ENCODE measurements around the gene SRGAP2C.
A peak's percentile ranks its signal among the peaks of the same experiment; 100 is the strongest.
"Not testable (repeated sequence)": the region's sequence is repeated elsewhere in the genome, so short reads cannot be mapped to it uniquely, and the experiment has no call there.

SRGAP2C gene

GRCh38 chr1:121344355-121344754, 159.6 kb downstream of the SRGAP2C start:
- DNase-seq = not testable (repeated sequence)

GRCh38 chr1:121346654-121347053, 161.9 kb downstream of the SRGAP2C start:
- DNase-seq = not testable (repeated sequence)

GRCh38 chr1:121347476-121347875, 162.7 kb downstream of the SRGAP2C start:
- not testable (repeated sequence) for DNase-seq

DNA sequence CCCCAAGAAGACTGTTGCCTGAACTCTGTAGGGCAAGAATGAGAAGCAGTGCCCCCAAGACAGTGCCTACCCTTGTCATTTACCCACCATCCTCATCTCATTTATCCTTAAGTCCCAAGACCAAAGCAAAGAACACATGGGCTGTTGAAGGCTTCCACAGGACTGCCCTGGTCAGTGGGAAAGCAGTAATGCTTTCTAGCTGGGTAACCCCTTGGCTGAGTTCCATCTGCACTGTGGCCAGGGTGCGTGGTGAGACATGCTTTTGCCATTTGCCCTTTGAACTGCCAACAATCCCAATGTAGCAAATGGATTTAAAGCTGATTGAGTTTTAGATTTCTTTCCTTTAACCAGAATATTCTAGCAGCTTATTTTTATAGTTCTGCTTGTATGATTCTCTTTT, 163.3 kb downstream of the SRGAP2C start:
- DNase-seq = not testable (repeated sequence)

DNA sequence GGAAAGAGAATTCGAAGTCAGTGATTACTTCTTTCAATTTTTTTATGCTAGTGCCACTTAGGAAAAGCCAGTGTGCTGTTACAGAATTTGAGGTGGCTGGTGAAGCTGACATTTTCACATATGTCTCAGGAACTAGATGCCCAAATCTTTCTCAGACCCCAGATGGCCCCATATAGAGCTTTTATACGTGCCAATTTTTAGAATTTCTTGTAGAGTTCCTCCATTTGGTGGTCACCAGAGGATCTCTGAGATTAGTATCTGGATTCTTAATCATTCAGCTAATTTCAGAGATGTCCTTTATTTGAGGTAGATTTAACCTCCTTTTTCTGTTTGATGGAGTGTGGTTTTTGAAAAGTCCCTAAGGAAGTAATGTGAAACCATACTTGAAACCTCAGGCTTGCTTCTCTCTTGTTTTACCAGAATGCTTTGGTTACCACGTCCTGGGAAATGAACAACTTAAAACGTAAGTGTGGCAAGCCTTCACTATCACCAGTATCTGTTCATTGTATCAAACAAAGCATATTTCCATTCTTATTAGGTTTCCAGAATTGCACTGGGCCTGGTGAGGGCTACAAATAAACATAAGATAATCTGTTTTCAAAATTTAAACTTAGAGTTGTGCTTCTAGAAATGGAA, 164.7 kb downstream of the SRGAP2C start:
- not testable (repeated sequence) for DNase-seq

- DNase-seq = not testable (repeated sequence)
Measured at GRCh38 chr1:121355711-121356420, 171.1 kb downstream of the SRGAP2C start.

DNA sequence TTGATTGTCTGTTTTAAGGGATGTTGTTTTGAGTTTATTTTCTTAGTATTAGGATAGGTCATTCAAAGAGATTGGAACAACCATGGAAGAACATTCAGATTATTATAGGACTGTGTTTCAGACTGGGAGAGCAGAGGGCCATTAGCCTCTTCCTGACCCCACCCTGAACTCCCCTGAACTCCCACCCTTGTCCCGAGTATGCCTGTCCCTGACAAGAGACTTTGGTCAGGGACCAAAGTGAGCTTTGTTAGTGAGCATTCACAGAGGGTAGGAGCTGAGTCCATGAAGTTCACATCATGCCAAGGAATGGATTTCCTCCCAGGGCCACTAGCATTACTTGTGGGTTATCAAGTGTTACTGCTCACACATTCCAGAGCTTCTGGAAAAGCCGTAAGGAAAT, 172.0 kb downstream of the SRGAP2C start:
- DNase-seq = not testable (repeated sequence)

DNA sequence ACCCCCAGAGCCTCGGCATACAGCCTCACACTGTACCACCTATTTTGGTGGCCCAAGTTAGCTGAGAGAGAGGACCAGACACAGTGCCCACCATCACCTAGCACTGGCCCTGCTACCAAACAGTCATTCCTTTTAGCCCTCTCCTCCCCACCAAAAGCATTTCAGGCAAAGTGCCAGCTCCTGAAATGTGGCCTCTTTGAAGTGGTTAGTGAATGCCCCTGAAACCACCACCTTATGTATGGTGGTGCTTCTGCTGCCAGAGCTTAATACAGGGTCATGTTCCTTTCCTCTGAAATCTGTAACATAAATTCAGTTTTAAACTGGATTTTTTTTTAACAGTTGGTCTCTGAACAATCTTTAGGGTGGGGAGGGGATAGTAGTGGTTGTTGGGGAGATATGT, 175.8 kb downstream of the SRGAP2C start:
- DNase-seq = not testable (repeated sequence)

- not testable (repeated sequence) for DNase-seq
Measured at GRCh38 chr1:121361451-121362233, 176.9 kb downstream of the SRGAP2C start.

DNA sequence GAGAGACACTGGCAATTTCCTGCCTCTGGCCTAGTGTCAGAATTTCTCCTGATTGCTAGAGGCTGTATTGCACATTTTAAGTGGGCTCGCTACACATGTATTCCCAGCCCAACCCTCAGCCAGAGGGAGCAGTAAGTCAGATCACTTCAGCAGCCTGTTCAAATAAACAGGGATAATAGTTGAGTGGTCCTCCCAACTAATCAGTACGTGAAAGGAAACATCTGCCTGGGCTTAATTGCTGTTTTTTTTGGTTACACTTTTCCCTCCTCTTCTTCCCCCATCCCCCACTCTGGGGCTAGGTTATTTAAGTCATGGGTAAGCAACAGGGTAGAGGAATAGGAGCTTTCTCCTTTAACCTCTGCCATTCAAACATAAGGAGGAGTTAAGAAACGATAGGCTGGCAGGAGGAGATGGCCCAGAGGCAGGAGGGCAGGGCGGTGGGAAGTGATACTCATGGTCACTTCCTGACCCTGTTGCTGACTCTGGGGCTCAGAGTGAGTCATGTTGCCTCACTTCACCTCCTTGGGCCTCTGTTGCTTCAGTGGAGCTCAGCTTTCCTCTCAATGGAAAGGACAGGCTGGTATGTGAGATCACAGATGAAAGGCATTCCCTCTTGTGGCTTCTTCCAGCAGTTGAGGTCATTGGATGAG, 177.6 kb downstream of the SRGAP2C start:
- not testable (repeated sequence) for DNase-seq

DNA sequence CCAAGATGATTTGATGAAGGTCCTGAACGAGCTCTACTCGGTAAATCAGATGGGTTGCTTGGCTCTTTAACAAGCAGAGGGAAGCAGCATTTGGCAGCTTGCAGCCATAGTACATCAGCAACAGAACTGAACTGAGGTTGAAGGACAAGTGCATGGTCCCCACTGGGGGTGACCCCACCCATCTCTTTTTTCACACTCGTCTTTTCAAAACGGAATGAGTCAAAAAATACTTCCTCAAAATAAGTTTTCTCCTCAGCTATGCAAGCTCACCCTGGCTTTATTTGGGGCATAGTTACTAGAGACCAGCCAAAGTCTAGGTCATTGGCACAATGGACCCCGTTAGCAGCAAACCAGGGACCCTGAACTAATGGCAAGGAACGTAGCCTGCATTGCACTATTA, 180.5 kb downstream of the SRGAP2C start:
- not testable (repeated sequence) for DNase-seq

DNA sequence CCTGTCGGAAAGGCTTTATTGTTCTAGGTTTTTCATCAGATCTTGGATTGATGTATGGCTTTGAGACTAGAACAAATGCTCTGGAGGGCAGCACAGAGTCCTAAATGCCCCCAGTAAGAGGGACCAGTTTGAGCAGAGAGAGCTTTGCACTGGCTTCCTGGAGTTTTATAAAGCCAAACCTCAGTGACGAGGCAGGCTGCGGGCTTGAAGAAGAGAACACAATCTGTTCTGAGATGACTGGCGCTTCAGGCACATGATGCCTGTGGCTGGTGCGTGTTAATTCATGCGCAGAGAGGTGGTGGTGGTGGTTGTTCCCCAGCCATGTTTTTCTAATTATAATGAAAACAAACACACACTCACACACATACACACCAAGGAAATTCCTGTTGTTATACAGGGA, 180.9 kb downstream of the SRGAP2C start:
- DNase-seq = peak; percentile 60

DNA sequence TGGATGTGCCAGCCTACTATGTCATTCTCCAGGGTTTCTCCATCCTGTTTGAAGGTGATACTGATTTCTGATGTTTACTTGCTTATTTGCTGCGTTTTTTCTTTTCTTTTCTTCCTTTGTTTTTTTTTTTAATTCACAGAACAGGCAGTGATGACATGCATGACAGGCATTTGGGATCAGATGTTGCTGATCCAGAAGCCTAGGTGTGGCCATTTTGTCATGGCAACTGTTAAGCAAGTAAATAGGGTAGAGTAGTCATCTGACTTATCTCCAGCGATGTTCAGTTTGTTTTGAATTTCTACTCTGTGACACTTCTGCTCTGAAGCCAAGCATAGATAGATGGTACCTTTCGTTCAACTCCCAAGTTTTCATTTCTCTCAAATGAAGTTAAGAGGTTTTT, 181.4 kb downstream of the SRGAP2C start:
- not testable (repeated sequence) for DNase-seq

DNA sequence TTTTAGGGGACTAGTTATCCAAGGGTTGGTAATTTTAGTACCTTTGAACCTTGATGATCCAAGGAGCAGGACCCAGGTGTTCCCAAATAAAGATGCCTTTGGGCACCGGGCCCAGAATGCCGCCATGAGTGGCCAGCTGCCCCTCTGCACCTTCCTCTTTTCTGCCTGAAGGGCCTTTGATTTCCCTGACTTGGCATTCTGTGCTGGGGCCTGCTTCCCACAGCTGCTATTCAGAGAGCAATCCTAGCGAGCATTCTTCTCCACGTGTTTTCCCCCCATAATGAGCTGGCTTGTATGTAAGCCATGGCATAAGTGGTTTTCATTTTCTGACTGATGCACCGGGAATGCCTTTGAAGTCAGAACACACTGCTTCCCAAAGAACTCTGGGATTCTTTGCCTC, 184.1 kb downstream of the SRGAP2C start:
- not testable (repeated sequence) for DNase-seq

- not testable (repeated sequence) for DNase-seq
Measured at GRCh38 chr1:121369959-121370358, 185.2 kb downstream of the SRGAP2C start.

- not testable (repeated sequence) for DNase-seq
Measured at GRCh38 chr1:121374851-121375367, 190.1 kb downstream of the SRGAP2C start.

- DNase-seq = not testable (repeated sequence)
Measured at GRCh38 chr1:121376986-121377385, 192.2 kb downstream of the SRGAP2C start.

DNA sequence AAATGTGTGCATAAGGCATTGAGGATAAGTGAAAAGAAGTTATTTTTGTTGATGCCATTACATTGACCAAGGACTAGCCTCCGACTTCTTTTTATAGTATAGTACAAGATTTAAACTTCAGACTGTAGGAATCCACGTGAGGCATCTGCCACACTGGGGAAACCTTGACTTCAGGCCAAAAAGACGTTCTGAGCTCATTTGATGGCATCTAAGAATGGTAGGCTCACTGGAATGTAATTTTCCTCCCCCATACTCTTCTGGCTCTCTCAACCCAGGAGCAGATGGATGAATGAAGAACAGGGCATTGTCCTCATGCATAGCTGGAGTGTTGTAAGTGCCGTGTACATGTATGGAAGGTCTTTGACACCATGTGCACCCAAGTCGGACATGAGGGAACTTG, 194.0 kb downstream of the SRGAP2C start:
- DNase-seq = not testable (repeated sequence)

DNA sequence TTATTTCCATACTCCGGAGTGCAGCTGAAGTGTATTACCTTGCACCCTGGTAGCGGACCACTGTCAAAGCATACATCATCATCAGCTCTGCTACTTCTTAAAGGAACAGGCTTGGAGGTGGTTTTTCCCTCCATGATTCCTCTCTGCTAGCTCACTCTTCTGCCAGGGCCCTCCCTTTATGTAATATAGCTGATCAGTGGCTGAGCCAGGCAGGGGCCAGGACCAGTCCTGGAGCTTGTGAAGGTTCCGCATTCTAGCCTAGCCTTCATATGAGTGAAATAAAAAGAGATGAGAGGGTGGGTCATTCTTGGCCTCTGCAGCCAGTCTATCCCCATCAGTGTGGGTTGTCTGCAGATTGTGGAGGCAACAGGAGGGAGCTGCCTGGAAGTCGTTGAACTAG, 200.0 kb downstream of the SRGAP2C start:
- not testable (repeated sequence) for DNase-seq

DNA sequence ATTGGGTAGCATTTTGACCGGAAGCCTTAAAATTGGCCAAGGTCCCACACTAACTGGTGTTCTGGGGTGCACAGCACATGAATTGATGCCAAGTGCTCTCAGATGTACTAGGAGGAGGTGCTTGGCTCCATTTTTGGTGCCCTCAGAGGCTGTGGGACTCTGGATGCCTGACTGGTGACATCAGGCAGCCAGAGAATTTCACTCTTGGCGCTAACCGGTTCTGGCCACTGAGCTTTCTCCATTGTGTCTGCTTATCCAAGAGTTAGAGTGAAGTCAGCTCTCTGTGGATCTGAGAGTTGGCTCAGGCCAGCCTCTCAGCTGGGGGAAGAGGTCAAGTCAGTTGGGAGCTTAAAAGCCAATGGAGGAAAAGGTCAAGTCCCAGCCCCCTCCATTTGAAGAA, 200.4 kb downstream of the SRGAP2C start:
- not testable (repeated sequence) for DNase-seq

DNA sequence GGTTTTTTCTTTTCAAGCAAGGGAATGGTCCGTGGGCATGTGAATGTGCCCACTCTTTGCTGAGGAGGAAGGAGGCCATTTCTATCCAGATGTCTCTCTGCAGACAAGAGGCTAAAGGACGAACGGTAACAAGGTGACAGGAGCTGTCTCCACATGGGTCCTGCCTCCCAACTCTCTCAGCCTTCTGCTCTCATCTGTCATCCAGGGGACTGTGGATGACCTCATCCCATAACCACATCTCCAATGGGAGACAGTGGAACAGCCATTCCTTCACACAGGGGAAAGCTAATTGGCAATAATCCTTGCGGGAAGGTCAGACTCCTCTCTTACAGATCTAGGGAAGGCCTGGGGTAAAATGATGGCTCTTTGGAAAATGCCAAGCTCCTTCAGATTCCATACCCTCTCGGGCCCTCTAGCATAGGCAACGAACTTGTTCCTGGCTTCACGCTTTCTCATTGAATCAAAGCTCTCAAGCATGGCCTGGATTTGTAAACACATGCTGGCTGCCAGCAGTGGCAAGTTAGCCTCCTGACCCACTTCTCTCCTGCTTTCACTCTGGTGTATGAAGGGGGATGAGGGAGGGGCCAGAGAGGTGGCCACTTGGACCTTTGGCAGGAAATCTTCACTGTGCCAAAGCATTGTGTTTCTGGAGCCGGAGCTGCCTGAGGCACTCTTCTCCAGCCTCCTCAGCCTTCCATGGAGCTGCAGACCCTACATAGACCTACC, 201.0 kb downstream of the SRGAP2C start:
- DNase-seq = not testable (repeated sequence)
